Cerebellar nuclear complex (tissue), 1 donor: ENCODE data around the gene MARCKSL1.
"Not testable (repeated sequence)": the region's sequence is repeated elsewhere in the genome, so short reads cannot be mapped to it uniquely, and the experiment has no call there.

Experiments
- DNase-seq, 2 experiments: peaks; one replicate each; lab custom pipeline; 2025; lab: John Stamatoyannopoulos, UW

MARCKSL1 gene

GRCh38 chr1:32335790-32336590 lies at the start of gene MARCKSL1:
TSS of gene MARCKSL1 (minus strand) at chr1:32336233. CDS start at chr1:32336033, 200 bp downstream.
- peak; percentile 8 to 29 for DNase-seq

GRCh38 chr1:32380057-32380456 lies 44.0 kb upstream of the MARCKSL1 start:
- no peak for DNase-seq

- no peak for DNase-seq
Measured at GRCh38 chr1:32377541-32378220, 41.6 kb upstream of the MARCKSL1 start.

- no peak for DNase-seq
Measured at GRCh38 chr1:32376199-32376598, 40.2 kb upstream of the MARCKSL1 start.

- no peak for DNase-seq
Measured at GRCh38 chr1:32373996-32374592, 38.1 kb upstream of the MARCKSL1 start.

GRCh38 chr1:32372149-32372756 lies 36.2 kb upstream of the MARCKSL1 start:
- DNase-seq = no peak

- no peak for DNase-seq
Measured at GRCh38 chr1:32367912-32368635, 32.0 kb upstream of the MARCKSL1 start.

- DNase-seq = no peak
Measured at GRCh38 chr1:32365445-32365844, 29.4 kb upstream of the MARCKSL1 start.

GRCh38 chr1:32364836-32365235 lies 28.8 kb upstream of the MARCKSL1 start:
- no peak for DNase-seq

- DNase-seq = no peak
Measured at GRCh38 chr1:32363713-32364112, 27.7 kb upstream of the MARCKSL1 start.

GRCh38 chr1:32362474-32363313 lies 26.7 kb upstream of the MARCKSL1 start, which contains the start of the genes FAM229A and TSSK3:
TSS of gene FAM229A (minus strand) at chr1:32362485. CDS start at chr1:32362091, 394 bp downstream.
TSS of gene TSSK3 (plus strand) at chr1:32362539. CDS start at chr1:32362702, 163 bp downstream.
- DNase-seq = no peak

- no peak for DNase-seq
Measured at GRCh38 chr1:32361674-32362473, 25.8 kb upstream of the MARCKSL1 start.

- DNase-seq = no peak
Measured at GRCh38 chr1:32361308-32361673, 25.3 kb upstream of the MARCKSL1 start.

GRCh38 chr1:32358435-32358834 lies 22.4 kb upstream of the MARCKSL1 start:
- no peak for DNase-seq

- DNase-seq = no peak
Measured at GRCh38 chr1:32357614-32358013, 21.6 kb upstream of the MARCKSL1 start.

- no peak for DNase-seq
Measured at GRCh38 chr1:32356478-32356877, 20.4 kb upstream of the MARCKSL1 start.

GRCh38 chr1:32355778-32356177 lies 19.7 kb upstream of the MARCKSL1 start:
- not testable (repeated sequence) for DNase-seq

- no peak for DNase-seq
Measured at GRCh38 chr1:32353886-32354570, 18.0 kb upstream of the MARCKSL1 start.

- DNase-seq = no peak
Measured at GRCh38 chr1:32353431-32353830, 17.4 kb upstream of the MARCKSL1 start.
